ENCODE data around the gene CREB1.

- no peak for TF ChIP-seq CTCF (IDR thresholded peaks at IDR 0.05; ENCODE audit: insufficient read depth, low read length)
- TF ChIP-seq SPI1 (IDR thresholded peaks at IDR 0.05; ENCODE audit: borderline replicate concordance, low read depth): no peak
These were observed 32.2 kb upstream of the CREB1 start for GRCh38 chr2:207497596-207497995.
